Hematopoietic multipotent progenitor cell treated with erythropoietin and hydrocortisone succinate and interleukin-3 and kit ligand, for 17 days (in vitro differentiated cells): ENCODE results near the gene SLCO6A1.

Experiments used
- DNase-seq: peaks from one replicate; pipeline ENCODE4 v3.0.0-alpha.2; 2015; ENCODE audit warnings: low spot score

The SLCO6A1 gene

GRCh38 chr5:102453716-102454115 is 45.1 kb downstream of the SLCO6A1 start:
- no peak for DNase-seq

GRCh38 chr5:102451082-102451481 is 47.7 kb downstream of the SLCO6A1 start:
- no peak for DNase-seq

- DNase-seq: no peak
These were observed 48.3 kb downstream of the SLCO6A1 start for GRCh38 chr5:102450313-102450990.

- DNase-seq: no peak
These were observed 65.3 kb downstream of the SLCO6A1 start for GRCh38 chr5:102433473-102433872.

- no peak for DNase-seq
These were observed 77.2 kb downstream of the SLCO6A1 start for GRCh38 chr5:102421647-102422046.

GRCh38 chr5:102418531-102418930 is 80.3 kb downstream of the SLCO6A1 start:
- no peak for DNase-seq

- DNase-seq: no peak
These were observed 84.4 kb downstream of the SLCO6A1 start for GRCh38 chr5:102414448-102414847.

- no peak for DNase-seq
These were observed 110.6 kb downstream of the SLCO6A1 start for GRCh38 chr5:102388235-102388634.

GRCh38 chr5:102385365-102385764 is 113.4 kb downstream of the SLCO6A1 start:
- DNase-seq: no peak

GRCh38 chr5:102380174-102380573 is 118.6 kb downstream of the SLCO6A1 start:
- DNase-seq: no peak

GRCh38 chr5:102375876-102376275 is 122.9 kb downstream of the SLCO6A1 start:
- DNase-seq: no peak

GRCh38 chr5:102375272-102375671 is 123.5 kb downstream of the SLCO6A1 start:
- DNase-seq: no peak

- DNase-seq: no peak
These were observed 130.4 kb downstream of the SLCO6A1 start for GRCh38 chr5:102368392-102368791.

- DNase-seq: no peak
These were observed 157.0 kb downstream of the SLCO6A1 start for GRCh38 chr5:102341681-102342288.

- no peak for DNase-seq
These were observed 174.1 kb downstream of the SLCO6A1 start for GRCh38 chr5:102324714-102325113.
